GM12872 (cell line): ENCODE data around the gene SLC2A13.

Source experiments
- TF ChIP-seq, protein P1 (sequence below): IDR thresholded peaks from 3 replicates; pipeline ENCODE4 v1.5.1; 2011; ENCODE audit warnings: low read depth, mild to moderate bottlenecking, low read length, moderate library complexity; ENCODE audit not compliant: insufficient read depth

SLC2A13 gene

GRCh38 chr12:39928181-39928899, 177.5 kb downstream of the SLC2A13 start:
- TF ChIP-seq, protein P1, sequence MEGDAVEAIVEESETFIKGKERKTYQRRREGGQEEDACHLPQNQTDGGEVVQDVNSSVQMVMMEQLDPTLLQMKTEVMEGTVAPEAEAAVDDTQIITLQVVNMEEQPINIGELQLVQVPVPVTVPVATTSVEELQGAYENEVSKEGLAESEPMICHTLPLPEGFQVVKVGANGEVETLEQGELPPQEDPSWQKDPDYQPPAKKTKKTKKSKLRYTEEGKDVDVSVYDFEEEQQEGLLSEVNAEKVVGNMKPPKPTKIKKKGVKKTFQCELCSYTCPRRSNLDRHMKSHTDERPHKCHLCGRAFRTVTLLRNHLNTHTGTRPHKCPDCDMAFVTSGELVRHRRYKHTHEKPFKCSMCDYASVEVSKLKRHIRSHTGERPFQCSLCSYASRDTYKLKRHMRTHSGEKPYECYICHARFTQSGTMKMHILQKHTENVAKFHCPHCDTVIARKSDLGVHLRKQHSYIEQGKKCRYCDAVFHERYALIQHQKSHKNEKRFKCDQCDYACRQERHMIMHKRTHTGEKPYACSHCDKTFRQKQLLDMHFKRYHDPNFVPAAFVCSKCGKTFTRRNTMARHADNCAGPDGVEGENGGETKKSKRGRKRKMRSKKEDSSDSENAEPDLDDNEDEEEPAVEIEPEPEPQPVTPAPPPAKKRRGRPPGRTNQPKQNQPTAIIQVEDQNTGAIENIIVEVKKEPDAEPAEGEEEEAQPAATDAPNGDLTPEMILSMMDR, result no peak

GRCh38 chr12:39923364-39923763, 182.5 kb downstream of the SLC2A13 start:
- TF ChIP-seq, protein P1, result no peak

GRCh38 chr12:39920647-39921046, 185.2 kb downstream of the SLC2A13 start:
- TF ChIP-seq, protein P1, result no peak

GRCh38 chr12:39920222-39920621, 185.7 kb downstream of the SLC2A13 start:
- TF ChIP-seq, protein P1, result no peak

DNA sequence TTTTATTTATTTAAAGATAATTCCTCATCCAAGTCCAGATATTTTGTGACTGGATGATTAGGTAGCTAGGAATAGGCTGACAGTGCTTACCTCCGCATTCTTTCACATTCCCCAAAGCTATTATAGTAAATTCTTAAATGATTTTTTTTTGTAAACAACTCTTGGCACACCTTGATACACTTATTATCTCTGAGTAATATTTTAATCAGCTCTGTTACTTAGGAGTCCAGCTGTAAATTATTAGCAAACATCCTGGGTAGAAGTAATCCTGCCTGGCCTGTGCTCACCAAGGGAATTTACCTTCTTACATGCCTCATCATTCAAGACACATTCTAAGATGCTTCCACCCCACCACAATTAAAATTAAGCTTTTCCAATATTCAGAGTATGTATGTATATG, 186.1 kb downstream of the SLC2A13 start:
- TF ChIP-seq, protein P1, result no peak

DNA sequence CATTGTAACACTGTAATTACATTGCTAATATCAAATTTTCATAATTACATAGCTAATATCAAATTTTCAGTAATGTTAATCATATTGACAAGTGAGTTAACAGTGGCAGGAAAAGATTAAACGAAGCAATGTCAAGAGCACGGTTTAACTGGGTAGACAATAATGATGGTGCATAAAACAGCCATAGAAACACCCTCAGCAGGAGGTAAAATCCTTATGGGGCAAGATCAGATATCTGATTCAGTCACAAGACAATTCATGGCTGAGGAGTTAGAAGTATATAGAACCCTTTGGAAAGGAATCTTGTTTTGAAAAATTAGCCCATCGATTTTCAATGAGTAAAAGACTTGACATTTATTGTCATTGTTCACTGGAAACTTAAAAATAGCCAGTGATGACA, 190.6 kb downstream of the SLC2A13 start:
- TF ChIP-seq, protein P1, result no peak

DNA sequence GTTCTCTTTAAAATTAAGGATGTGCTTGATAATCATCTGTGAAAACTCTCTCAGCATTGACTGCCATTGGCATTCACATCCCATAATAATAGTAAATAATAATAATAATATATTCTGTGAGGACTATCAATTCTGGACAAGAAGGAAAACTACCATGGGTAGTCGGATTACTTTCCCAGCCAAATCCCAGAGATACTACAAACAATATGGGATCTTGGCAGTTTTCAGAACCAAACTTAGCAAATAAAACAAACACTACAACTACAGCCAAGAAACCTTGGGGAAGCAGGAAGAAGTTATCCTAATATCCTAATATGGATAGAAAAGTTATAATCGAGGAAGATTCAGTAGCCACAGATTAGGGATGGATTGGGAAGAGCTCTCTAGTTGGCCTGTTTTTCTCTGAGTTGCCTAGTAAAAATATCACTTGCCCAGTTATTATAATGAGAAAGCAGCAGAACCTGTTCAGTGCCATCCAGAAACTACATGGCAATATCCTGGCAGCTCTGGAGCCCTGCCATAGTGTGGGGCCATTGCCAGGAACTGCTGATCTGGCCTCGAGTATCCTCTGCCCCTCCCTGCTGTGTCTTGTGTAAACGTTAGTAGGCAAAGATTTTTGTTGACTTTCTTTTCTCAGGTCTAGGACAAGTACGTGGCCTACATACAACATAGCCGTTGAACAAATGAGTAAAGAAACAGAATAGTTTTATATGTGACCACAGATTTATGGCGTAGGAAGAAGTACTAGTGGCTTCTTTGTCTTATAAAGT, 193.5 kb downstream of the SLC2A13 start:
- TF ChIP-seq, protein P1, result no peak
